GM11168 (cell line): ENCODE data around the gene BRAT1.
"Not testable (repeated sequence)": the region's sequence is repeated elsewhere in the genome, so short reads cannot be mapped to it uniquely, and the experiment has no call there.

Experiments
- in situ Hi-C: fragments of 300-500 bp; cut with MboI; formaldehyde crosslinking; loops from one replicate; pipeline ENCODE4 v1.12.0; 2022; ENCODE audit warnings: low sequenced_read_pairs; ENCODE audit not compliant: unreplicated experiment

BRAT1 gene

DNA sequence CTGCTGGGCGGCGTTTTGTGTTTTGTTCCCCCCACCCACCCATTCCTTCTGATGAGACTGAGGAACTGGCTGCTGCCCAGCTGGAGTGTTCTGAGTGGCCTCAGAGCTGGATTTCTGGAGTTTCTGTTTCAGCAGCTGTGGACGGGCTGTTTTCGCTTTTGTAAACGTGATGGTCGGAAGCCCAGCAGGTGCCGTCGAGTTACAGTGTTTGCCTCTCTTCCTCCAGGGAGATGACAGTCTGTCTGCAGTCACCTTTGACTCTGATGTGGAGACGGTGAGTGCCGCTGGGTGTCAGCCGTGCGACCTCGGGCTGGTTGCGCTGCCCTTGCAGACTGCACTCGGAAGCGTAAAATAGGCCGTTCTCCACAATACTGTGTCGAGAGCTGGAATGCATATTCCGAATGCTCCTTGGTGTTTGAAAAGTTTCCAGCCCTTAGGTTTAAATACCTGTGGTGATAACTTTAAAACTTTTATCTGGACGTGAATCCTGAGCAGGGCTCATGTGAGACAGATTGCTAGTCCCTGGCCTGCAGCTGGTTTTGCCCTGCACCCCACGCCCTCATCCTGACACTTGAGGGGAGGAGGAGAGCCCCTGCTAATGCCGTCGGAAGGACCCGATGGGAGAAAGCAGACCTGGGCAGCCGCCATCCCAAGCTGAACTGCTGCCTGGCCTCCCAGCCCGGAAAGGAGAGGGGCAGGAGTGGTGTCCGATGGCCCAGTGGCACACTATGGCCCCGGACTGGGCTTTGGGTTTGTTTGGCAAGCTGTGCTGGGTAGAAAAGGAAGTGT lies 11.8 kb upstream of the BRAT1 start:
- in situ Hi-C loops, result no loop called here

DNA sequence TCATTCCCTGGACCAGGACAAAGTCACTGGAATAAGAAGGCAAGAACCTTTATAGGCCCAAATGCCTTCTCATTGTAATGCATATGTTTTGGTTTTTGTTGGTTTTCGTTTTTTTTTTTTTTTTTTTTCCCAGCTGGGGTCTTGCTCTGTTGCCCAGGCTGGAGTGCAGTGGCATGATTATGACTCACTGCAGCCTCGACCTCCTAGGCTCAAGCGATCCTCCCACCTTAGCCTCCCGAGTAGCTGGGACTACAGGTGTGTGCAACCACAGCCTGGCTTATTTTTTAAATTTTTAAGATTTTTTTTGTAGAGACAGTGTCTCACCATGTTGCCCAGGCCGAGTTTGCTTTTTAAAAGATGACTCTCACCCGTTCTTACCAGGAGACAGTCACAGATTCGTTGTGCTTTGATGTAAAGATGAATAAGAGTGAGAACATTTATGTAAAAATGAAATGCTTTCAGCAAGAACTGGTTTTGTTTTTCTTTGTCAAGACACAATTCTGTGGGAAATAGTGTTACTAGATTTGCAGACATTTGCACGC lies 11.1 kb upstream of the BRAT1 start:
- in situ Hi-C loops, result no loop called here

DNA sequence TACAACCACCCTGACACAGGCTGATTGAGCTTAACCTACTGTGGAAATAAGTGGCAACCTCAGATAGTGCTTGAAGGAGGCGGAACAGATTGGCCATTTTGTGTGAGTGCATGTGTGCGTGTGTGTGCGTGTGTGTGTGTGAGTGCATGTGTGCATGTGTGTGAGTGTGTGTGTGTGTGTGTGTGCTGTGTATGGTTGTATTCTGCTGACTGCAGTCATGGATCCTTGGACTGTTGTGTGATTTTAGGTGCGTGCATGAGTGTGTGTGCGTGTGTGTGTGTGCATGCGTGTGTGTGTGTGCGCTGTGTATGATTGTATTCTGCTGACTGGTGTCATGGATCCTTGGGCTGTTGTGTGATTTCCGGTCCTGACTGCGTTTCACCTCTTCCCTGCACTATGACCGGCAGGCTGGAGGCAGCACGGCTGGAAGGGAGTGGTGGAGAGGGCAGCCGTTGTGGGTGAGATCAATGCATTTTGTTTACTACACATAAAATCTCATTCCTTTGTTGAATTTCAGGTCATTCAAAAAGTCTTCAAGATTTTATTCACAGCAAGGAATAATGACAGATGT lies 9.7 kb upstream of the BRAT1 start:
- in situ Hi-C loops, result no loop called here

DNA sequence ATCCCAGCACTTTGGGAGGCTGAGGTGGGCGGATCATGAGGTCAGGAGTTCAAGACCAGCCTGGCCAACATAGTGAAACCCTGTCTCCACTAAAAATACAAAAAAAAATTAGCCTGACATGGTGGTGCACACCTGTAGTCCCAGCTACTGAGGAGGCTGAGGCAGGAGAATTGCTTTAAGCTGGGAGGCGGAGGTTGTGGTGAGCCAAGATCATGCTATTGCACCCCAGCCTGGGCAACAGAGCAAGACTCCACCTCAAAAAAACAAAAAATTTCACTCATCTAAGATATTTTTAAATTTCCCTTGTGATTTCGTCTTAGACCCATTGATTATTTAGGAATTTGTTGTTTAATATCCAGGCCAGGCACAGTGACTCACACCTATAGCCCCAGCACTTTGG lies 8.6 kb upstream of the BRAT1 start:
- in situ Hi-C loops, result not testable (repeated sequence)

DNA sequence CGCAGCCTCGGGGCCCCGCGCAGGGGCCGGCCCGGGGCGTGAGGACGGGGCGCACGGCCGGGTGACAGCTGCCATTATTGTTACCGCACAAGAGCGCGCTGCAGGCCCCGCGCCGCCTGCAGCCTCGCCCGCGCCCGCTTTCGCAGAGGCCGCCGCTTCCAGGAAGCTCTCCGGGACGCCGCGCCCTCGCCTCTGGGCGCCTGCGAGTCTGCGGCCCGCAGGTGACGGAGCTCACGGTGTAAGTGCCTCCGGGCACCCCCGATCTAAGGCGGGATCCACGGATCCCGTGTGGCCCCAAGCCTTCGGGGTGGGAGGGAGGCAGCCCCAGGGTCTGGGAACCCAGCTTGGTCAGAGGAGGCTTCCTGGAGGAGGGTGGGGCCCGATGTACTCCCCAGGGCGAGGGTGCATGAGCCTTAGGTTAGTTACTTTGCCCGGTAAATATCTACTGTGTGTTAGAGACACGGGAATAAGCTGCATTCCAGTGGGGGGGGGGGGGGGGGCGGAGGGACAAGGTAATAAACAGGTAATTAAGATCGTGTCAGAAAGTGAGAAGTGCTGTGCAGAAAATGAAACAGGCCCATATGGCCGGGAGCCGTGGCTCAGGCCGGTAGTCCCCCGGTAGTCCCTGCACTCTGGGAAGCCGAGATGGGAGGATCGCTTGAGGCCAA lies 4.1 kb upstream of the BRAT1 start:
- in situ Hi-C loops, result no loop called here

DNA sequence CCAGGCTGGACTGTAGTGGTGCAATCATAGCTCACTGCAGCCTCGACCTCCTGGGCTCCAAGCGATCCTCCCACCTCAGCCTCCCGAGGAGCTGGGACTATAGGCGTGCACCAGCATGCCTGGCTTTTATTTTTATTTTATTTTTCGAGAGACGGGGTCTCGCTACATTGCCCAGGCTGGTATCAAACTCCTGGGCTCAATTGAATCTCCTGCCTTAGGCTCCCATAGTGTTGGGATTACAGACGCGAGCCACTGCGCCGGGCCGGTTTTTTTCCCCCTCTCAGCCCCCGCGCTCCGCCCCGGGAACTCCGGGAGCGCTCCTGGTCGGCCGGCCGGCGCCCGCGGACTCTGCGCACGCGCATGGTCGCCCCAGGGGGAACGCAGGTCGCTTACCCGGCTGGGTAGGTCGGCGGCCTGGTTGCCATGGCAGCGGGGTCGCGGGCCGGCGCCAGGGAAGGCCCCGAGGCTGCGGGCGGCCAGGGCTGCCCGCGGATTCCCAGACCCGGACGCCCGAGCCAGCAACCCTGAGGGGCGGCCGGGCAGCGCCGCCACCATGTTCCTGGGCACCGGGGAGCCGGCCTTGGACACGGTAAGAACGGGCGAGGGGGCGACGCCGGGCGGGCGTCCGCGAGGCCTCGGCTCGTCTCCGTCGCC lies 3.4 kb upstream of the BRAT1 start, which contains the start of gene IQCE:
TSS of gene IQCE (plus strand) at position 351 of the 654 bp plus-strand sequence. CDS start at position 554, 203 bp downstream.
- in situ Hi-C loops, result no loop called here

DNA sequence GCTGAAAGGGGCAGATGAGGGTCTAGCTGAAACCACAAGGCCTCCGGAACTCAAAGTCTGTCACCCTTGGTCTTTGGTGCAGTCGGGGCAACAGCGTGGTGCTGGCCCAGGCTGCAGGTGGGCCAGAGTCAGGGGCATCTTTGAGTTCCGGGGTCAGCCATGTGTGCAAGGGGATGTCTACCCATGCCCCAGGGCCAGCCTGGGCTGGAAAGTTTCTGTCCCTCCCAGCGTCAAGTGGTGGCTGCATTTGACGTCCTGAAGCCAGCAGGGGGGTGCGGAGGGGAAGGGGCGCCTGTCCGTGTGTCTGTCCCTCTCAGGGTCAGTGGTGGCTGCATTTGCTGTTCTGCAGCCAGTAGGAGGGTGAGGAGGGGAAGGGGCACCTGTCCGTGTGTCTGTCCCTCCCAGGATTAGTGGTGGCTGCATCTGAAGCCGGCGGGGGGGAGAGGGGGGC lies 638 bp downstream of the BRAT1 start:
- in situ Hi-C loops, result no loop called here

DNA sequence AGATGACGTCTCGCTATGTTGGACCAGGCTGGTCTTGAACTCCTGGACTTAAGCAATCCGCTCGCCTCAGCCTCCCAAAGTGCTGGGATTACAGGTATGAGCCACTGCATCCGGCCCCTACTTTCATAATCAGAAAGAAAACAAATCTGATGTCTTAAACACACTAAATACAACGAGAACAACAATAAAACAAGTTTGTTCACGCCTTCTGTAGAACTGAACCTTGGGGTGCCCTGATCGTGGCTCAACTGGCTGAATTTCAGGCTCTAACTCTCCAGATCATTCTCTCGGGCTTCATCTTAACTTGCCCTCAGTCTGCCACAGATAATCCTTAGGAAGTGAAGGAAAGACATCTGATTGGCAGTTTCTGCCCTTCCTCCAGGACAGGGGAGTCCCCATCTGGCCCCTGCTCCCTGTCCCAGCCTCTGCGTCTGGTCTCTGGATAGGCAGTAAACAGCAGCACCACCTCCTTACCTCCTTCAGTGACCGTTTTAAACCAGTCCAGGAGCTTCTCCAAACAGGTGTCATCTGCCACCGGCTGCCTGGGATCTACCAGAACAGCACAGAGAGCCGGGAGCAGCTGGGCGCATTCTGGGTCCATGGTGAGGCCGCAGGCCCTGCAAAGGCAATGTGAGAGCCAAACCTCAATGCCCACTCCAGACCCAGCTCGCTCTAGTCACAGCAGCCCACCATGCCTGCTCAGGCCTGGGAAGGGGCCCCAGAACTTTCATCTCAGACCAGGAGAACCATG lies 1.3 kb downstream of the BRAT1 start:
- in situ Hi-C loops, result no loop called here

DNA sequence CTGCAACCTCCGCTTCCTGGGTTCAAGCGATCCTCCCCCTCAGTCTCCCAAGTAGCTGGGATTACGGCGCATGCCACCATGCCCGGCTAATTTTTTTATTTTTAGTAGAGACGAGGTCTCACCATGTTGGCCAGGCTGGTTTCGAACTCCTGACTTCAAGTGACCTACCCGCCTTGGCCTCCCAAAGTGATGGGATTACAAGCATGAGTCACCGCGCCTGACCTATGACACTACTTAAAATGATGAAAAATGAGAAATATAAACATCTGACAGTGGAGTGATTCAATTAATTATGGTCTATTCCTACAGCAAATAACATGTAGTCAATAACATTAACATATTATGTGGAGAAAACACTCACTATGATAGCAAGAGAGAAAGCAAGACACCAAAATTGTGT lies 2.2 kb downstream of the BRAT1 start:
- in situ Hi-C loops, result no loop called here

DNA sequence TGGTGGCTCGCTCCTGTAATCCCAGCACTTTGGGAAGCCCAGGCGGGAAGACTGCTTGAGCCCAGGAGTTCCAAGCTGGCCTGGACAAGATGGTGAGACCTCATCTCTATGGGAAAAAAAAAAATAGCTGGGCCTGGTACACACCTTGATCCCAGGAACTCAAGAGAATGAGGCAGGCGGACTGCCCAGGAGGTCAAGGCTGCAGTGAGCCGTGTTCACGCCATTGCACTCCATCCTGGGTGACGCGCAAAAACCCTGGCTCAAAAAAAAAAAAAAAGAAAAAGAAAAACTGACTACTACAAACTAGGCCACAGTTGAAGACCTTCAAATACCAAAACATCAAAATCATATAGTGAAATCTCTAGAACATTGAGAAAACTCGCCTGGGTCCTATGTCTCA lies 3.9 kb downstream of the BRAT1 start:
- in situ Hi-C loops, result no loop called here

DNA sequence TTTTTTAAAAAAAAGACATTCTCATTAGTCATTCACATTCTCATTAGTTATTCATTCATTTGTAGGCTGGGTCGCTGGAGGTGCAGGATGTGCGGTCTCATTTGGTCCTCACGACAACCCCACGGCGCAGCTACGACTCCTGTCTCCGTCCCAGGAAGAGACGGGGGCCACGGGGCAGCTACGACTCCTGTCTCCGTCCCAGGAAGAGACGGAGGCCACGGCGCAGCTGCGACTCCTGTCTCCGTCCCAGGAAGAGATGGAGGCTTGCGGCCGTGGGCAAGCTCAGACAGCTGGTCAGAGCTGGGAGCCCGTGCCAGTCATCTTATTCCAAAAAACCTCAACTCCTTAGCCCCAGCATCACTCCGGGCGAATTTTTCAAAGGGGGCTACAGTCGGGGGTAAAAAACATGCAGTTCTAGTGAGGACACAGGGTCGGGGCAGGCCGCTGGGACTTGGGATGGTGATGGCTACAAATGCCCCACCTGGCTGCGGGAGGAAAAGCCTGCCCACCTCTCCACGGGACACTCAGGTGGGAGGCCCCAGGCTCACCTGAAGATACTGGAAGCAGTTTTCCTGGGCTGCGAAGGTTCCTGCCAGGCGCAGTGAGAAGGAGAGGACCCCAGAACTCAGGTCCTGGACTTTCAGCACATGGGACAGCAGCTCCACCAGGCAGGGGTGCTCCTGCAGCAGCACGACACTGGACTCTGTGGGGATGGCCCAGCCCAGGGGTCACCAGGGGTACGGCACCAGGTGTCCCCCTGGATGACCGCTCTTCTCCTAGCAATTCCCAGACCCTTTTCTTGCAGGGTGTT lies 8.3 kb downstream of the BRAT1 start:
- in situ Hi-C loops, result no loop called here

DNA sequence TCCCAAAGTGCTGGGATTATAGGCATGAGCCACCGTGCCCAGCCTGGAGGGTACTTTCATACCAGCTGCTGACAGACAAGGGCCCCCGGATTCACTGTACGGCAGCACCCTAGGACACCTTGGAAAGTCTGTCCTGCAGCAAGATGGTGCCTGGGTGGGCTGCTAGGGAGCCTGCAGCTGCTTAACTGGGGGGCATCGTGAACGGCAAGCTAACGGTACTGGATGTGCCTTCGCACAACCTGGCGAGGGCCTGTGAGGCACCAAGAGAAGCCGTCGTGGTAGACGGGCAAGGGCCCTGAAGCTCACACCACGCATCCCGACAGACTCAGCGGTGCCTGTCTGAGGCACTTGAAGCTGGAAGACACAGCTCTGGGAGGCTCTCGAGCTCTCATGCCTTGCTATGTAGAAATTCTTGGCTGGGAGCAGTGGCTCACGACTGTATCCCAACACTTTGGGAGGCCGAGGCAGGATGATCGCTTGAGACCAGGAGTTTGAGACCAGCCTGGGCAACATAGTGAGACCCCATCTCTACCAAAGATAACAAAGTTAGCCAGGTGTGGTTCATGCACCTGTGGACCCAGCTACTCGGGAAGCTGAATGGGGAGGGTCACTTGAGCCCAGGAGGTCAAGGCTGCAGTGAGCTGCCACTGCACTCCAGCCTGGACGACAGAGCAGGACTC lies 9.4 kb downstream of the BRAT1 start:
- in situ Hi-C loops, result no loop called here

DNA sequence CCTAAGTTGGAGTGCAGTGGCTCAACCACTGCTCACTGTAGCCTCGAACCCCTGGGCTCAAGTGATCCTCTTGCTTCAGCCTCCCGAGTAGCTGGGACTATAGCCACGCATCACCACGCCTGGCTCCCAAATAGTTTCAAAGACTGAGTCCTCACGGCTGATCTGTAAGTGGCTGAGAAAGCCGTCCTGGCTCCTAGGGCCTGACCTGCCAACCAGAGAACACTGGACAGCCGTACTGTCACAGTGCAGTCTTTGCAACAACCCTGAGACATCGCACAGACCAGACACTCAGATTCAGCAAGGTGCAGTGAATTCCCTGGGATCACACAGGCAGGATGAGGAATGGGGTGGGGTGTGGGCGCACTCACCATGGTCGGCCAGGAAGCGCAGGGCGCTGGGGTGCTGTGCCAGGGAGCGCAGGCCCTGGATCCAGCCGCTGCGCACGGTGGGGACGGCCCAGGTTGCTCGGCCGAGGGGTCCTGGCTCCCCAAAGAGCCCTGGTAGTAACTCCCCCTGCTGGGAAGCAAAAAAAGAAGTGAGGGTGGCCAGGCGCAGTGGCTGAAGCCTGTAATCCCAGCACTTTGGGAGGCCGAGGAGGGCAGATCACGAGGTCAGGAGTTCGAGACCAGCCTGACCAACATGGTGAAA lies 10.7 kb downstream of the BRAT1 start:
- in situ Hi-C loops, result no loop called here

DNA sequence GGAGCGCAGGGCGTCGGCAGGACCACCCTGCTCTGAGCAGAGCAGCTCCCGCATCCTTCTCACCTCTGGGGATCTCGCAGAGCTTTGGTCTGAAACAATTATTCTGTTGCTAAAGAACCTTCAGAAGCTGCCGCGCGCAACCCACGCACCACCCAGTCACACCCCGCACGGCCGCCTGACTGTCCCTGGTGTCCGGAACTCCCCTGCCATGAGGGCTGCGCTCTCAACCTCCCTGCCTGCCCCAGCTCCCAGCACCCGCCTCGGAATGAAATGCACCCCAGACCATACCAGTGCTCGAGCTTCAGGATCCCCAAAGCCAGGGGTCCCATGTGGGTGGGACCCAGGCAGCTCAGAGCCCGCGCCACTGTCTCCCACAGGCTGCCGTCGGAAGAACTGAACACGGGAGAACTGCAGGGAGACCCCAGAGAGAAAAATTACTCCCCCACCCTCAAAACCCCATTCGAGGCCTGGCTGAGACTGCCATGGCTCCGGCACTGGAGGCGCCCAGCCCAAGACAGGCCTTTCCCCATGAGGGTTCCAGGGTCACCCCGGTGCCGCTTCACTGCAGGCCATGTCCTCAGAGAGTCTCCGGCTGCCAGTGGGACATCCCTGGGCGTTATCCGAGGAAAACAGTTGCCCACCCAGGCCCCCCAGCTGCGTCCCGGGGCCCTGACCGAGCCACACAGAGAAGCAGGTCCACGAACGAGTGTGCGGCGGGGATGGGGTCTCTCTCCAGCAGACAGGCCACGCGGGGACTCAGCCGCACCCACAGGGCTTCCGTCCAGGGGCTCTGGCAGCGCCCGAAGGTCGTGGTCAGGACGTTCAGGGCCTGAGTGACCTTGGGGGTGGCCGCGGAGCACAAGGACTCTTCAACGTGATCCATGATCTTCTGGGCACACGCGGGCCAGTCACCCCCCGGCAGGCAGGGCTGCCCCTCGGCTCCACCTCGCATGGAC lies 12.1 kb downstream of the BRAT1 start:
- in situ Hi-C loops, result no loop called here

DNA sequence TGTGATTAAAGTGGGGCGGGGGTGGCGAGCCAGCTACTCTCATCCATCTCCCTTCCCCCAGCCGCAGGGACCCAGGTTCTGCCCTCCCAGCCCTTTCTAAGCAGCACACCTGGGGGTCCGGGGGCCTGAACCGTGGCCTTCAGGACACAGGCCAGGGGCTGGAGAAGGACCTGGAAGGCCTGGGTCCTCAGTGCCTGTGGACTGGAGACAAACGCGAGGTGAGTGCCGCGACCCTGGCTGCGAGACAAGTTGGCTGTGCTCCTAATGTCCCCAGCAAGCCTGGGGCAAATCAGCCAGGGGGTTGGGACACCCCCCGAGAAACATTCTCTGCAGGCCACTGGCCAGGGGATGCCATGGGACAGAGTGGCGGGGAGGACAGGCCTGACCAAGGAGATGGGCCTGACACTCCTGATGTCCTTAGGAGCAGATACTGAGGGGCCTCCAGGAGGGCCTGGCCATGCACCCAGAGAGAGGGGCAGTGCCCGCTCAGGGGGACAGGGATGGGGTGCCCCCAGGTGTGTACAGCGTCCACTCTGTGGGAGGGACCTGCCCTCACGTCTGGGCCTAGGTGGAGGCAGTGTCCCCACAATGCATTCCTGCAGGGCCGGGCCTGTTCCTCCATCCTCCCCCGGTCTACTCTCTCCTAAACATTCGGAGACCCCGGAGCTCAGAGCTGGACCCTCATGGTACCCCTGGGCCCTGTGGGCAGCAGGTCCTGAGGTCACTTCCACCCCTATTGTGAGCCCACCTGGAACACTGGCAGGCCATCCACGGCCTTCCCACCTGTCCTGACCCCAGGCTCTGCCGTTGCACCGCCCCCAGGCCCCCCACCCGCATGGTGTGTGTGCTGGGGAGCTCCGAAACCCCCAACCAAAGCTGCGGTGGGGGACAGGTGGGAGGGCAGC lies 13.1 kb downstream of the BRAT1 start:
- in situ Hi-C loops, result no loop called here
